Measurements from ENCODE around the gene AMPH.
"Not testable (repeated sequence)": the region's sequence is repeated elsewhere in the genome, so short reads cannot be mapped to it uniquely, and the experiment has no call there.

The AMPH gene

GRCh38 chr7:38584443-38585210 is 46.5 kb downstream of the AMPH start:
- no peak for DNase-seq (ENCODE audit: extremely low read depth, low read depth)
- no peak for TF ChIP-seq CTCF (IDR thresholded peaks at IDR 0.05; ENCODE audit: low read depth, low read length)

GRCh38 chr7:38580485-38580884 is 50.7 kb downstream of the AMPH start:
- no peak for DNase-seq (ENCODE audit: extremely low read depth, low read depth)
- TF ChIP-seq CTCF (IDR thresholded peaks at IDR 0.05; ENCODE audit: low read depth, low read length) = no peak

- DNase-seq (ENCODE audit: extremely low read depth, low read depth) = no peak
- no peak for TF ChIP-seq CTCF (IDR thresholded peaks at IDR 0.05; ENCODE audit: low read depth, low read length)
Measured at GRCh38 chr7:38574086-38574485, 57.1 kb downstream of the AMPH start.

- not testable (repeated sequence) for DNase-seq (ENCODE audit: extremely low read depth, low read depth)
Measured at GRCh38 chr7:38571620-38572019, 59.6 kb downstream of the AMPH start.

- DNase-seq (ENCODE audit: extremely low read depth, low read depth) = no peak
- TF ChIP-seq CTCF (IDR thresholded peaks at IDR 0.05; ENCODE audit: low read depth, low read length) = no peak
Measured at GRCh38 chr7:38568497-38568896, 62.7 kb downstream of the AMPH start.

- TF ChIP-seq CTCF (IDR thresholded peaks at IDR 0.05; ENCODE audit: low read depth, low read length) = no peak
- DNase-seq (ENCODE audit: extremely low read depth, low read depth) = no peak
Measured at GRCh38 chr7:38565289-38565688, 65.9 kb downstream of the AMPH start.

- no peak for DNase-seq (ENCODE audit: extremely low read depth, low read depth)
- TF ChIP-seq CTCF (IDR thresholded peaks at IDR 0.05; ENCODE audit: low read depth, low read length) = no peak
Measured at GRCh38 chr7:38563741-38564140, 67.4 kb downstream of the AMPH start.

GRCh38 chr7:38561166-38561565 is 70.0 kb downstream of the AMPH start:
- DNase-seq (ENCODE audit: extremely low read depth, low read depth) = no peak
- no peak for TF ChIP-seq CTCF (IDR thresholded peaks at IDR 0.05; ENCODE audit: low read depth, low read length)

Measured in AG09319 (cell line).